ENCODE measurements around the gene TAF1L. TPM values are rescaled to one million over a fixed set of nuclear protein-coding genes. Genes with fewer than 3 reads are reported as not detected.
"Not testable (repeated sequence)": the region's sequence is repeated elsewhere in the genome, so short reads cannot be mapped to it uniquely, and the experiment has no call there.

TAF1L gene
- total RNA-seq, 1 donor from 2014 or later, result not detected

- no peaks in the 10 kb centered on the region for H3K36me3 Mint-ChIP-seq (ENCODE audit: low read depth, unreplicated experiment)
- TF ChIP-seq CTCF (IDR thresholded peaks at IDR 0.05; ENCODE audit: unreplicated experiment), result no peak
- DNase-seq (ENCODE audit: low spot score), result no peak
- no peak overlapping the region for H3K27ac Mint-ChIP-seq (ENCODE audit: unreplicated experiment)
- no peaks in the 10 kb centered on the region for H3K9me3 Mint-ChIP-seq (ENCODE audit: unreplicated experiment)
- no peak overlapping the region for H3K4me3 Mint-ChIP-seq (ENCODE audit: unreplicated experiment)
- no peaks in the 10 kb centered on the region for H3K4me1 Mint-ChIP-seq (ENCODE audit: unreplicated experiment)
- peaks cover 2% of the 10 kb centered on the region for H3K27me3 Mint-ChIP-seq (ENCODE audit: unreplicated experiment)
These were observed 29.6 kb upstream of the TAF1L start for GRCh38 chr9:32665101-32665500.

- peaks cover 2% of the 10 kb centered on the region for H3K27me3 Mint-ChIP-seq (ENCODE audit: unreplicated experiment)
- H3K9me3 Mint-ChIP-seq (ENCODE audit: unreplicated experiment), result peaks cover 5% of the 10 kb centered on the region
These were observed 28.3 kb upstream of the TAF1L start for GRCh38 chr9:32663741-32664140.

GRCh38 chr9:32647671-32648070 is 12.2 kb upstream of the TAF1L start:
- Mint-ChIP-seq H3K36me3 (ENCODE audit: low read depth, unreplicated experiment) (no peaks in the 10 kb centered on the region), H3K9me3 (ENCODE audit: unreplicated experiment) (no peaks in the 10 kb centered on the region), H3K27me3 (ENCODE audit: unreplicated experiment) (no peaks in the 10 kb centered on the region), H3K27ac (ENCODE audit: unreplicated experiment) (no peak overlapping the region), H3K4me1 (ENCODE audit: unreplicated experiment) (no peaks in the 10 kb centered on the region), H3K4me3 (ENCODE audit: unreplicated experiment) (no peak overlapping the region)
- TF ChIP-seq CTCF (IDR thresholded peaks at IDR 0.05; ENCODE audit: unreplicated experiment), result no peak
- no peak for DNase-seq (ENCODE audit: low spot score)

More at GRCh38 chr9:32663741-32664140, 28.3 kb upstream of the TAF1L start:
- Mint-ChIP-seq H3K36me3 (ENCODE audit: low read depth, unreplicated experiment) (no peaks in the 10 kb centered on the region), H3K27ac (ENCODE audit: unreplicated experiment) (no peak overlapping the region), H3K4me1 (ENCODE audit: unreplicated experiment) (no peaks in the 10 kb centered on the region), H3K4me3 (ENCODE audit: unreplicated experiment) (no peak overlapping the region)
- DNase-seq (ENCODE audit: low spot score), result no peak
- TF ChIP-seq CTCF (IDR thresholded peaks at IDR 0.05; ENCODE audit: unreplicated experiment), result no peak

GRCh38 chr9:32644698-32645097 is 9.2 kb upstream of the TAF1L start:
- no peaks in the 10 kb centered on the region for H3K36me3 Mint-ChIP-seq (ENCODE audit: low read depth, unreplicated experiment)
- no peak for DNase-seq (ENCODE audit: low spot score)
- H3K27ac Mint-ChIP-seq (ENCODE audit: unreplicated experiment), result no peak overlapping the region
- H3K9me3 Mint-ChIP-seq (ENCODE audit: unreplicated experiment), result no peaks in the 10 kb centered on the region
- no peak for TF ChIP-seq CTCF (IDR thresholded peaks at IDR 0.05; ENCODE audit: unreplicated experiment)
- no peaks in the 10 kb centered on the region for H3K4me1 Mint-ChIP-seq (ENCODE audit: unreplicated experiment)
- no peaks in the 10 kb centered on the region for H3K27me3 Mint-ChIP-seq (ENCODE audit: unreplicated experiment)
- no peak overlapping the region for H3K4me3 Mint-ChIP-seq (ENCODE audit: unreplicated experiment)

GRCh38 chr9:32633151-32633550 is 2.3 kb downstream of the TAF1L start:
- H3K4me1 Mint-ChIP-seq (ENCODE audit: unreplicated experiment); H3K4me3 Mint-ChIP-seq (ENCODE audit: unreplicated experiment); DNase-seq (ENCODE audit: low spot score); H3K27me3 Mint-ChIP-seq (ENCODE audit: unreplicated experiment); H3K9me3 Mint-ChIP-seq (ENCODE audit: unreplicated experiment); H3K36me3 Mint-ChIP-seq (ENCODE audit: low read depth, unreplicated experiment); H3K27ac Mint-ChIP-seq (ENCODE audit: unreplicated experiment): not testable (repeated sequence)

GRCh38 chr9:32631991-32632390 is 3.5 kb downstream of the TAF1L start:
- DNase-seq (ENCODE audit: low spot score), result no peak

More at GRCh38 chr9:32631991-32632390, 3.5 kb downstream of the TAF1L start:
- no peak overlapping the region for H3K4me3 Mint-ChIP-seq (ENCODE audit: unreplicated experiment)
- no peaks in the 10 kb centered on the region for H3K4me1 Mint-ChIP-seq (ENCODE audit: unreplicated experiment)
- H3K9me3 Mint-ChIP-seq (ENCODE audit: unreplicated experiment), result no peaks in the 10 kb centered on the region
- no peaks in the 10 kb centered on the region for H3K36me3 Mint-ChIP-seq (ENCODE audit: low read depth, unreplicated experiment)
- H3K27me3 Mint-ChIP-seq (ENCODE audit: unreplicated experiment), result peaks cover 1% of the 10 kb centered on the region
- no peak overlapping the region for H3K27ac Mint-ChIP-seq (ENCODE audit: unreplicated experiment)
- TF ChIP-seq CTCF (IDR thresholded peaks at IDR 0.05; ENCODE audit: unreplicated experiment), result no peak

Data from endothelial cell (in vitro differentiated cells).